ENCODE results near the gene CDR2. TPM values are rescaled to one million over a fixed set of nuclear protein-coding genes. Genes with fewer than 3 reads are reported as not detected.
A peak's percentile ranks its signal among the peaks of the same experiment; 100 is the strongest.

The CDR2 gene
- total RNA-seq, 2 experiments from 2014 or later, result 42.5 to 49.1 TPM

DNA sequence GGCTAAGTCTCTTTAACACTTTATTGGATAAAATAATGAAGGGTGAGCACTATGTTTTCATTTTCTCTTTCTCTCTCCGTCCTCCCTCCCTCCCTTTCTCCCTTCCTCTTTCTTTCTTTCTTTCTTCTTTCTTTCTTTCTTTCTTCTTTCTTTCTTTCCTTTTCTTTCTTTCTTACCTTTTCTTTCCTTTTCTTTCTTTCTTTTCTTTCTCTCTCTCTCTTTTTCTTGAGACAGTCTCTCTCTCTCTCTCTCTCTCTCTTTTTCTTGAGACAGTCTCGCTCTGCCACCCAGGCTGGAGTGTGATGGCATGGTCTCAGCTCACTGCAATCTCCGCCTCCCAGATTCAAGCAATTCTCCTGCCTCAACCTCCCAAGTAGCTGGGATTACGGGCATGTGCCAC, 21.5 kb upstream of the CDR2 start:
- Mint-ChIP-seq H3K27me3 (no peaks in the 10 kb centered on the region), H3K27ac (no peak overlapping the region), H3K36me3 (no peaks in the 10 kb centered on the region), H3K4me1 (no peaks in the 10 kb centered on the region), H3K9me3 (ENCODE audit: low read depth) (no peaks in the 10 kb centered on the region), H3K4me3 (no peak overlapping the region)
- ATAC-seq (no peak), DNase-seq (no peak)
- CTCF ChIA-PET, result no interaction called here

GRCh38 chr16:22394121-22394520, 19.7 kb upstream of the CDR2 start:
- Mint-ChIP-seq H3K4me3 (no peak overlapping the region), H3K36me3 (no peaks in the 10 kb centered on the region), H3K27ac (no peak overlapping the region), H3K27me3 (no peaks in the 10 kb centered on the region), H3K9me3 (ENCODE audit: low read depth) (no peaks in the 10 kb centered on the region), H3K4me1 (no peaks in the 10 kb centered on the region)
- no peak for DNase-seq
- ATAC-seq, result no peak
- CTCF ChIA-PET, result no interaction called here

DNA sequence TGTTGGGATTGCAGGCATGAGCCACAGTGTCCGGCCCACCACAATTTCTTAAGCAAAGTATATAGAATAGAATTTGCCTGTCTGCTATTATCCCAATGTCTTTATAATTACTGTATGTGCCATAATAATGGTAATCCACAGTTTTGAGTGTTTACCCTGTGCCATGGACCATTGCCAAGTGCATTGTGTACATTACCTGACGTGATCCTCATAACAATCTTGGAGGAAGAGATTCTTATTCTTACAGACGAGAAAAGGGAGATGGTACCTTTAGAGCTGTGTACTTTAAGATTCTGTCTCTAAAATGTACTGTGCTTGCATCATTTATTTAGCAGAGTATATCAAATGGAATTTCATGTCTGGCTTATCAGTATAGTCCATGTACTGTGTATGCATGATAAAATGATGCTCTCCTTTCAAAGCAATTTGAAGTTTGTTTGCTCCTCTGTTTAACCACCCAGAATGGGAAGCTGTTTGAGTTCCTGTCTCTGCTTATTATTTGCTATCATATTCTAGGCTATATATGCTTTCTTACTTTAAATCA, 13.8 kb upstream of the CDR2 start:
- Mint-ChIP-seq H3K9me3 (ENCODE audit: low read depth) (no peaks in the 10 kb centered on the region), H3K27me3 (no peaks in the 10 kb centered on the region), H3K36me3 (no peaks in the 10 kb centered on the region), H3K27ac (no peak overlapping the region), H3K4me3 (no peak overlapping the region), H3K4me1 (no peaks in the 10 kb centered on the region)
- no peak for DNase-seq
- CTCF ChIA-PET, result no interaction called here
- no peak for ATAC-seq

DNA sequence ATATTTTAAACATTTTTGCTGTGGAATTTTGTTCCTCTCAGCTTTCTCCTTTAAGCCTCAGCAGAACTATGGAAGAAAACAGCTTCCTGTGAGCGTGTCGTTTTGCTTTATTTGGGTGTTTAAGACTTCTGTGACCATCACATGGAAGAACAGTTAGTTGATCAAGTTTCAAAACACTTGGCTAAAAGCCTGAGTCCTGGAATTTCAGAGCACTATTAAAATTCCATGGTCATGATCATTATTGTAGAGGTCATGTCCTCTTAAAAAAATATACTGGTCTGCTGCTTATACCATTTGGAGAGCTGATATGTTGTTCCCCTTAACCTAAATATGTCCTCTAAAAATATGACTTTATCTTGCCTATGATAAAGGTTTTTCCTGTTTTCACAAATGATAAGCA, 12.6 kb upstream of the CDR2 start:
- H3K36me3 Mint-ChIP-seq, result no peaks in the 10 kb centered on the region
- no peaks in the 10 kb centered on the region for H3K27me3 Mint-ChIP-seq
- no peak overlapping the region for H3K4me3 Mint-ChIP-seq
- CTCF ChIA-PET, result interaction anchor here (1.2 kb wide), 1 partner anchor 60 kb away, joined by 6 read pairs; no protein-coding TSS in a partner anchor
- no peak overlapping the region for H3K27ac Mint-ChIP-seq
- ATAC-seq (no peak), DNase-seq (no peak)
- H3K9me3 Mint-ChIP-seq (ENCODE audit: low read depth), result no peaks in the 10 kb centered on the region
- H3K4me1 Mint-ChIP-seq, result no peaks in the 10 kb centered on the region

- H3K36me3 Mint-ChIP-seq, result no peaks in the 10 kb centered on the region
- DNase-seq (no peak), ATAC-seq (no peak)
- no peak overlapping the region for H3K27ac Mint-ChIP-seq
- H3K27me3 Mint-ChIP-seq, result no peaks in the 10 kb centered on the region
- CTCF ChIA-PET, result no interaction called here
- H3K4me1 Mint-ChIP-seq, result peaks cover 5% of the 10 kb centered on the region
- no peak overlapping the region for H3K4me3 Mint-ChIP-seq
- no peaks in the 10 kb centered on the region for H3K9me3 Mint-ChIP-seq (ENCODE audit: low read depth)
Observed at GRCh38 chr16:22385196-22385595, 10.8 kb upstream of the CDR2 start.

DNA sequence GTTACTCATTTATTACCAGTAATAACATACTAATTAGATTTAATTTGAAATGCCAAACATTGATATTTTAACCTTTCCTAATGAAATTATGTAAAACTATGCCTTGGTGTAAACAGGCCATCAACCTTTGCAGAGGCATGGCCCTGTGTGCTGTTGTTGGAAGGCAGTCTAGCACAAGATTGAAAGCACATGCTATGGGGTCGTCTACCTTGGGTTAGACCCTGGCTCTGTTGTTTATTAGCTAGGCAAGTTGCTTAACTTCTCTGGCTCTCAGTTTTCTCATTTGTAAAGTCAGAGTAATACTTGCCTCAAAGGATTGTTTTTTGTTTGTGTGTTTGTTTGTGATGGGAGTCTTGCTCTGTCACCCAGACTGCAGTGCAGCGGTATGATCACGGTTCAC, 9.4 kb upstream of the CDR2 start:
- H3K4me1 Mint-ChIP-seq, result peaks cover 5% of the 10 kb centered on the region
- CTCF ChIA-PET, result no interaction called here
- no peaks in the 10 kb centered on the region for H3K27me3 Mint-ChIP-seq
- no peak overlapping the region for H3K4me3 Mint-ChIP-seq
- no peaks in the 10 kb centered on the region for H3K36me3 Mint-ChIP-seq
- no peak for DNase-seq
- H3K9me3 Mint-ChIP-seq (ENCODE audit: low read depth), result no peaks in the 10 kb centered on the region
- H3K27ac Mint-ChIP-seq, result no peak overlapping the region
- no peak for ATAC-seq

DNA sequence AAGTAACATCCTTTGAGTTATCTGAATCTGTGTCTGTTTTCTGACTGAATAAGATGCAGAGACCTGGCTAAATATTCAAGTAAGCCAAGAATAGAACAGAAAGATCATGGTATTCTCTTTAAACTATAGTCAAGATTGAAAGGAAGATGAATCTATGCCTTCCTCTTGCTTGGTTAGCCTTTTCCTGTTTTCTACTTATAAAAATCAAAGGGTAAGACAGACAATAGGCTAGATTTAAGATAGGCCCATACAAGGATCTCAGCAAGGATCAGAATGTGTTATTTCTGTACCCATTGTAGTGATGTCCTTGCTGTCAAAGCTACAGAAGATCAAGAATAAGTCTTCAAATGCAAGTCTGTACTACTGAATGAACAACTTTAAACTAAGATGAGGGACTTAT, 7.0 kb upstream of the CDR2 start:
- H3K27ac Mint-ChIP-seq, result no peak overlapping the region
- H3K36me3 Mint-ChIP-seq, result no peaks in the 10 kb centered on the region
- peaks cover 5% of the 10 kb centered on the region for H3K4me1 Mint-ChIP-seq
- DNase-seq (no peak), ATAC-seq (no peak)
- no peak overlapping the region for H3K4me3 Mint-ChIP-seq
- CTCF ChIA-PET, result interaction anchor here (0.9 kb wide), 1 partner anchor 60 kb away, joined by 3 read pairs; no protein-coding TSS in a partner anchor
- no peaks in the 10 kb centered on the region for H3K27me3 Mint-ChIP-seq
- H3K9me3 Mint-ChIP-seq (ENCODE audit: low read depth), result no peaks in the 10 kb centered on the region

GRCh38 chr16:22380529-22380928, 6.1 kb upstream of the CDR2 start:
- Mint-ChIP-seq H3K36me3 (no peaks in the 10 kb centered on the region), H3K27me3 (peaks cover under 1% of the 10 kb centered on the region), H3K9me3 (ENCODE audit: low read depth) (no peaks in the 10 kb centered on the region), H3K27ac (no peak overlapping the region), H3K4me3 (no peak overlapping the region), H3K4me1 (peaks cover 8% of the 10 kb centered on the region)
- DNase-seq (no peak), ATAC-seq (no peak)
- CTCF ChIA-PET, result no interaction called here

GRCh38 chr16:22379656-22380055, 5.2 kb upstream of the CDR2 start:
- ATAC-seq (no peak), DNase-seq (no peak)
- Mint-ChIP-seq H3K27me3 (peaks cover 4% of the 10 kb centered on the region), H3K4me1 (peaks cover 14% of the 10 kb centered on the region), H3K4me3 (no peak overlapping the region), H3K27ac (no peak overlapping the region), H3K36me3 (no peaks in the 10 kb centered on the region), H3K9me3 (ENCODE audit: low read depth) (no peaks in the 10 kb centered on the region)
- CTCF ChIA-PET, result no interaction called here

DNA sequence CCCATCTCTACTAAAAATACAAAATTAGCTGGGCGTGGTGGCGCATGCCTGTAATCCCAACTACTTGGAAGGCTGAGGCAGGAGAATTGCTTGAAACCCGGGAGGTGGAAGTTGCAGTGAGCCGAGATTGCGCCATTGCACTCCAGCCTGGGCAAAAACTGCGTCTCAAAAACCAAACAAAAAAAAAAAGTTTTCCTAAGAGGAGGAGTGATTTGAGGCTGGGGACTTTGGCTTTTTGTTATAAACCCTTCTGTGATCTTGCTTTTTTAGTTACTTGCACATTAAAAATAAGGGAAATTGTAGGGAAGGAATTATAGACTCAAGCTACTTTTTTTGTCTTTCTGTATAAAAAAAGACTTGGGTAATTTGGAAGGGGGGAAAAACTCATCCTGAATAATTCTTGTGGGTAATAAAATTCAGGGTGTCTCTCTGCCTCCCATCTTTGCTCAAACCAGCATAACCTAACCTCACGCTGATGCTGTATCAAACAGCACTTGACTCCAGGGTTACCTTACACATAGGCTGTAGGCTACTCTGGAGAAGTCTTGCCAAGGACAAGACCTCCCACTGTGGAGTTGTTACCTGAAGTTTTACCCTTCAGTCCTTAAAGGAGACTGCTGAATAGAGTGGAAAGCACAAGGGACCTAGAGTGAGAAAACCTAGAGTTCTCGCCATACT, 1.7 kb upstream of the CDR2 start:
- H3K4me3 Mint-ChIP-seq, result no peak overlapping the region
- no peak for ATAC-seq
- H3K36me3 Mint-ChIP-seq, result peaks cover 8% of the 10 kb centered on the region
- no peak overlapping the region for H3K27ac Mint-ChIP-seq
- peaks cover 4% of the 10 kb centered on the region for H3K27me3 Mint-ChIP-seq
- H3K4me1 Mint-ChIP-seq, result peaks cover 31% of the 10 kb centered on the region
- H3K9me3 Mint-ChIP-seq (ENCODE audit: low read depth), result no peaks in the 10 kb centered on the region
- DNase-seq, result no peak
- CTCF ChIA-PET, result interaction anchor here (2.2 kb wide), 1 partner anchor 12 kb away, joined by 6 read pairs; no protein-coding TSS in a partner anchor

DNA sequence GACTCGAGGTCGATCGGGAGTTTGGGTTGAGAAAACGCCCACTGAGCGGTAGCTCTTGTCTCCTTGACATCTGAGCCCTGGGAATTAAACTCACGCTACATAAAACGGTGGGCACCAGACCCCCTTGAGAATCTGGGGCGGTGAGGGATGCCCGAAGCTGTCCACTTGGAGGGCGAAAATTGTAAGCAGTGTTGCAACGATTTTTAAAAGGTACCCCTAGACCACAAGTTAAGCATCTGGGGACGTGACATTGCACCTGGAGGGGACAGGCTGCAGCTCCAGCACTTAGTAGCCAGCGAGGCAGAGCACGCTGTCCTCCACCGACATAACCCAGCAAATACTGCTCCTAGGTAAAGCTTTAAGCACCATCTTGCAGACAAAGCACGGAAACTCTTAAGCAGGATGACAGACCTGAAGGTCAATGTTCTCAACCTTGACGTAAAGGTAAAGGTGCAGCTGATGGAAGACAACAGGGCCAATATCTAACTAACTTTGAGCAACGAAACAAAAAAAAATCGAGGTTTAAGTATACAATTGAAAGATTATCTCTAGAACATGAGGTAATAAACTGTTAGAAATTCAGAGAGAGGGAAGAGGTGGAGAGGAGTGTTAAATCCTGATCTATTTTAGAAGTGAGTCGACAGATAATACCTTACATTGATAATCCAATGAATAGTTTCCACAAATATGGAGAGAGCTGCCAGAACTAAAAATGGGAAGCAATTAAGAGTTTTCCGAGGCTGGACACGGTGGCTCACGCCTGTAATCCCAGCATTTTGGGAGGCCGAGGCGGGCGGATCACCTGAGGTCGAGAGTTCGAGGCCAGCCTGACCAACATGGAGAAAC, 921 bp upstream of the CDR2 start:
- Mint-ChIP-seq H3K4me1 (peaks cover 37% of the 10 kb centered on the region), H3K36me3 (peaks cover 8% of the 10 kb centered on the region), H3K27ac (peak overlapping the region; percentile 76), H3K4me3 (peak overlapping the region; percentile 93), H3K27me3 (peaks cover 4% of the 10 kb centered on the region), H3K9me3 (ENCODE audit: low read depth) (no peaks in the 10 kb centered on the region)
- ATAC-seq (no peak), DNase-seq (no peak)
- CTCF ChIA-PET, result interaction anchor here (0.7 to 2.2 kb wide), 4 partner anchors 11 to 181 kb away, joined by 3 to 6 read pairs (median 4); no protein-coding TSS in a partner anchor

- peak; percentile 53 for DNase-seq
- CTCF ChIA-PET, result interaction anchor here (1.0 to 2.6 kb wide), 5 partner anchors 12 to 76 kb away, joined by 3 to 17 read pairs (median 5); partner anchors contain the start of gene POLR3E
- H3K36me3 Mint-ChIP-seq, result peaks cover 10% of the 10 kb centered on the region
- ATAC-seq, result peak; percentile 6
- peaks cover 4% of the 10 kb centered on the region for H3K27me3 Mint-ChIP-seq
- H3K9me3 Mint-ChIP-seq (ENCODE audit: low read depth), result no peaks in the 10 kb centered on the region
- H3K27ac Mint-ChIP-seq, result peak overlapping the region; percentile 96
- H3K4me1 Mint-ChIP-seq, result peaks cover 53% of the 10 kb centered on the region
- peak overlapping the region; percentile 93 for H3K4me3 Mint-ChIP-seq
Observed at GRCh38 chr16:22373662-22374310, 633 bp downstream of the CDR2 start.
